Left forelimb (tissue), 1 donor: ENCODE measurements around the gene SERPINA4.

Source experiments
- DNase-seq: peaks from one replicate; pipeline ENCODE4 v3.0.0-alpha.2; 2018; ENCODE audit warnings: low spot score

The SERPINA4 gene

DNA sequence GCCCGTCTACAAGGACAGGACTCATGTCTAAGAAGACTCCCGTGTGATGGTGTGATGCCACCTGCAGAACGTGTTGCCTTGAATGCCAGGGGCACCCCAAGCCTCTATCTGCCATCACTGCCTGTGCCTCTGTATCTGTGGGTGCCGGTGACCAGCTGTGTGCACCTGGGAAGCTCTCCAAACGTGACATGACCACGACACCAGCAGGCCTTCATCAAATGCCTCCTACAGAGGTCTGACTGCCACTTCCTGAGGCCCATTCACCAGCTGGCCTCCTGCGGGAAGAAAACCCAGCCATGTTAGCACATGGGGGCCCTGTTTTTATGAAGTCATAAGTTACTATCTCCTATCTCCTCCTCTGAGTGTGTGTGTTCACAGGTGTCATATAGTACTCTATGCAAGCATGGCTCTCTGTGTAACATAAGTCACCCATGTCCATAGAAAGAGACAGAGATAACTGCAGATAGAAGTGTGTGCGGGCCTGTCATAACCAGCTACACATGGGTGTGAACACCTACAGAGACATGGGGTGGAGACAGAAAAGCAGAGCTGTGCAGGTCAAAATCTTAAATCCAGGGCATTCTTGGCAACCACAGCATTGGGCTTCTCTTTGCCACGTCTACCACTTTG, 18.3 kb upstream of the SERPINA4 start:
- no peak for DNase-seq

DNA sequence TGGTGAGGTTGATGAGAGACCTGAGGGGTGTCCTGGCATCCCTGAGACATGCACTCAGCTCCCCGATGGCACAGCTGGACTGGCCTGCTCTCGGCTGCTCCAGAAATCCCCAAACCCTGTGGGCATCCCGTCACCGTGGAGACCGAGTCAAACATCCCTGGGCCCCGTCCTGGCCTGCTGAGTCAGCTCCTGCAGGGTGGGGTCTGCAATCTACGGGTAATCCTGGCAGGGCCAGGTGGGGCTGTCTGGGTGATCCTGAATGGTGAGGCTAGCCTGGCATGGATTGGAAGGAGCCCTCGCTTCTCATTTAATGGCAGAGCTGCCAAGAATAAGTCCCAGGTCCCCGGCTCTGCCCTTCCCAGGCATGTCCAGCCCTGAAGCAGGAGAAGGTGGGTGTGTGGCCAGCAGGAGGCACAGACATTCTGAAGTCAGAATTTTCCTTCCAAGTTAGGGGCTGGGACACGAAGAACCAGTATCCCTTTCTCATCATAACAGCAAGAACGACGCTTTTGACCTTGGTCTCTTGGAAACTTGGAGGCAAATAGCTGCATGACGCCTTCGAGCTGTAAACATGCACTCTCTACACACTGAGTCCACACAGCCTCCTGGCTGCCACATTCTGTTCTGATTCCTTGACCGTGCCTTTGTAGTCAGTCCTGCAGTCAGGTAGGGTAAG, 17.7 kb upstream of the SERPINA4 start:
- DNase-seq: no peak

DNA sequence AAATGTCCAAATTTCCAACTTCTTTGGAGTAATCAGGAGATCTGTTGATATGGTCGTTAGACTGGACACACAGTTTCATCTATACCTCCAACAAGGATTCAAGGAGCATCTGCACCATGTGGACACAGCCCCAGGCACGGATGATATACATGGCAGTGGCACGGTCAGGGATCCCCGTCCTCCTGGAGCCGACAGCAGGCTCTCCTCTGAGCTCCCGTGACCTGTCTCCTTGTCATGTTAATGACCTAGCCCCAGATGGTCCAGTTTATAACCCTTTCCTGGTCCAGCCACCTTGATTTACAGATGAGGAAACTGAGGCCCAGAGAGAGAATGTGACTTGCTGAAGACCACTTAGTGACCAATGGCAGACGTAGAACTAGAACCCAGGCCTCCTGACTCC, 16.5 kb upstream of the SERPINA4 start:
- DNase-seq: no peak

DNA sequence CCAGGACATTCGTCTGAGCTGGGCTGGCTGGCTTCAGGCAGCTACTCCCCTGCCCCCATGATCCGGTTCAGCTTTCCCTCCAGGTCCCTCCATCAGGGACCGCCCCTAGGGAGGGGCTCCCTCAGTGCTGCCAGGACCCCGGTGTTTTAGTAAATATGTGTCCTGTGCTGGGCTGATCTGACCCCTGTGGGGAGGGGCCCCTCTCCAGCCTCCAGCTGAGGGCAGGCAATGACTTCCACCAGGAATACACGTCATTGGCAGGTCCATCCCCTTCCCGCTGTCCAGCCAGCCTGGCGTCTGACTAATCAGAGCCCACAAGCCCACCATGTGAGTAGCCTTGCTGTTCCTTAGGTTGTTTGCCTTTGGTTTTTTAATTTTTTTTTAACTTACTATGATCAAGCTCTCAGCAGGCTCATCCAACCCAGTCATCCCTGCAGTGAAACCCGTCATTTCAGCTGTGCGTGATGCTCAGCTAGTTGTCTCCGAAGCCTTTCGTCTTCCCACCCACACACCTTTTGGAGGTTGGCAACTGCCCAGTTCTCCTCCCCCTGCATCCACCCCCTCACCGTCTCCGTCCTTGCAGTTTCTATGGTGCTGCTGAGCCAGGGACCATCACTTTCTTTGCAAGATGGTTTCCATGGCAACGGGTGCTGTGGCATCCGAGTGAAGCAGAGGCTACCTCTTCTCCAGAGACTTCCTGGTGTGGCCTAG, 16.0 kb upstream of the SERPINA4 start:
- DNase-seq: no peak

DNA sequence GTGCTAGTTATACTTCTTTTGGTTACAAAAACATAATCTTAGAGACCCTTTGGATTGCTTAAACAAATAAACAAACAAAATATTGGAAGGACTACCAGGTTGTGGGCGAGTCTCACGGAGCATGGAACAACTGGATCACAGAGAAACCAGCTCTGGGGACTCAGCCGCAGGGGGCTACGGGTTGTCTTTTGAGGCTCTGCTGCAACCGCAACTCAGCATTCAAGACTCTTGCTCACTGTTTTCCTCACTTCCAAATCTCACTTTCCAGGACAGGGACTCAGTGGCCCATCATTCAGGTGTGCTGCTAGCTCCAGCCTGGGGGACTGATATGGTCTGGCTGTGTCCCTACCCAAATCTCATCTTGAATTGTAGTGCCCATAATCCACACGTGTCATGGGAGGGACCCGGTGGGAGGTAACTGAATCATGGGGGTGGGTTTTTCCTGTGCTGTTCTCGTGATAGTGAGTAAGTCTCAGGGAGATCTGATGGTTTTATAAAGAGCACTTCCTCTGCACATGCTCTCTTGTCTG, 14.0 kb upstream of the SERPINA4 start:
- DNase-seq: no peak

DNA sequence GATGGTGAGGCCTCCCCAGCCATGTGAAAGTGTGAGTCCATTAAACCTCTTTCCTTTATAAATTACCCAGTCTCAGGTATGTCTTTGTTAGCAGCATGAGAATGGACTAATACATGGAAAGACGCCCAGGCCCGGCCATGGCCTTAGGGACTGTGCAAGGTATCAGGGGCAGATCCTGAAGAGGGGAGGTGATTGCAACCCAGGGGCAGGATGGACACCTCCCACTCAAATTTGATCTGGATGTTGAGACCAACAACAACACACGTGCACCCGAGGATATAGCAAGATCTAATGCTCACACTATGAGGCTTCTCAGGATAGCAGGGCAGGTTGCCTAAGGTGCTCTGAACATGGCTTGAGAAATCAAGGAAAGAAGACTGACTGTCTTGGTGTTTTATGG, 13.5 kb upstream of the SERPINA4 start:
- no peak for DNase-seq

DNA sequence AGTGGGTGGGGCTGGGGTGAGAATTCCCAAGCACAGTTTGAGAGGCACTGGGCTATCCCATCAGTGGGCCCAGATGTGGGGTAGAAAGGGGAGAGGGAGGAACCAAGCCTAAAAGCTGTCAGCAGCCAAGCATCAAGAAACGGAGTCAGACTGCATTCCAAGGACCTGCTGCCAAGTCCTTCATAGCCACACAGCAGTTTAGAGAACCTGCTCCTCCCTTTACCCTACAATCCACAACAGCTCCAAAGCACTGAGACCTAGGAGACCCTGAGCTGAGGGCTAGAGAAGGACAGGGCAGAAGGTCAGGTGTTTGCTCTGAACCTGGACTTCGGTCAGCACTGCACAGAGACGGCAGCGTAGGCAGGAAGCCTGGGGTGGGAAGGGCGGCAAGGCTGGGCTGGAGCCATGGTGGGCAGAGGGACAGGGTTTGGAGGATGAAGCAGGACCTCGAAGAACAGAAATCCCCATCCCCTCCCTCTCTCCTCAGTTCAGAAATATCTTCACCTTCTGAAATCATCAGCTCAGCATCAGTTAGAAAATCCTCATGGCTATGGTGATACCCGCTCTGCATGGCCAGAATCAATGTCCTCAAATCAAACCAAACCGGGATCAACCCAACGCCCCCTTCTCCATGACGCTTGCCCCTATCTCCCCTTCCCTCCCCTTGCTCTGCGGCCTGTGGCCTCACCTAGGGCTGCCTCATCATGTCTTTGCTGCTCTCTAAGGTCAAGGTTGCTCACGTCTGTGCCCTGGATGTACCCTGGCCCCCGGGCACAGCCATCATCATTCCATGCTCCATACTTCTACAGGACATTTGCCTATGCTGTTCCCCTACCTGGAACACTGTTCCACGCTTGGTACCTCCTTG, 12.9 kb upstream of the SERPINA4 start:
- no peak for DNase-seq

DNA sequence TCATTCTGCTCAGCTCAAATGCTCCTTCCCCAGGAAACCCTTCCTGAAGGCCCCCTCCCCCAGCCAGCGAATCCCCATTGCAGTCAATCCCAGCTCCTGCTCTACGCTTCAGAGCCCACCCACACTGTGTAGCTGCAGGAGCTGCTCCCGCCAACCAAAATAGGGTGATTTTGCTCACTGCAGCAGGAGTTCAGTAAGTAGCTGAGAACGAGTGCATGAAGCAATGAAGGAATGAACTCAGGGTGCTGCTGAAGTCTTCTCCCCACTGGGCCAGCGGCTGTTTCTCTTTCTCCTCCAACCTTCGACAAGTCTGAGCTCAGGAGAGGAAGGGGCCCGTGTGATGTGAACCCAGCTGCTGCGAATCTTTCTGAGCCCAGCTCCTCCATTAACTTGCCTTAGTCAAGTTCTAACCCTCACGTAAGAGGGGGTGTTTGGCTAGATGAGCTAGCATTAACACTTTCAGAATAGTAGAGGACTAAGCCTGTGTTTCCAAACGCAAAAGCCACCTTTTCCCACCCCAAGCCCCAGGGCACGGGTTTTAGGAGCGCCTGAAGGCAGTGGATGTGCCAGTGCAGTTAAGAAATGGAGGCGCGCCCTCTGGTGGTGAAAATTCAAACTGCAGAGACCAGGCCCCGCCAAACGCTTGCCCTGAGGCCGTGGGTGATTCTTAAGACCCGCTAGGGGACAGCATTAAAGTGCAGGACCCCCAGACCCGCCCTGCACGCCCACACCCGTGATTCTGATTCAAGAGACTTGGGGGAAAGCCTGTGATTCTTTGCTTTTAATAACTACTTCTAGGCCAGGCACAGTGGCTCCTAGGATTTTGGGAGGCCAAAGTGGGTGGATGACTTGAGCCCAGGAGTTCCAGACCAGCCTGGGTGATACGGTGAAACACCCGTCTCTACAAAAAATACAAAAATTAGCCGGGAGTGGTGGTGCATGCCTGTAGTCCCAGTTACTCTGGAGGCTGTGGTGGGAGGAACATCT, 11.9 kb upstream of the SERPINA4 start:
- DNase-seq: no peak

DNA sequence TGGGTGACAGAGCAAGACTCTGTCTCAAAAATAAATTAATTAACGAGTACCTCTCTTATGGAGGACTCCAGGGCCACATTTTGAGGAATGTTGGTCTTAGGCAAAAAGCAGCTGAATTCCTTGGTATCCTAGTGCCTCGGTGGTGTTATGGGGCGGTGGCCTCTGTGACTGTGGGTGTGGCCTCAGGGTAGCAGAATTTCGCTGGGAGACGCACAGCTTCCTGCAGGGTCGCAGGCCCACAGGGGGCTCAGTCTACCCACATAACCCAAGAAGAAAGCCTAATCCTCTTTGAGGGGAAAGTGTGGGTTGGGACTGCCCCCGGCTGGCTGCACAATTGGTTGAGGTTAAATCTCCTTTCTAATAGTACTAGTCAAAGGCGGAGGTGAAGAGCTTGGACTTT, 11.2 kb upstream of the SERPINA4 start:
- no peak for DNase-seq

DNA sequence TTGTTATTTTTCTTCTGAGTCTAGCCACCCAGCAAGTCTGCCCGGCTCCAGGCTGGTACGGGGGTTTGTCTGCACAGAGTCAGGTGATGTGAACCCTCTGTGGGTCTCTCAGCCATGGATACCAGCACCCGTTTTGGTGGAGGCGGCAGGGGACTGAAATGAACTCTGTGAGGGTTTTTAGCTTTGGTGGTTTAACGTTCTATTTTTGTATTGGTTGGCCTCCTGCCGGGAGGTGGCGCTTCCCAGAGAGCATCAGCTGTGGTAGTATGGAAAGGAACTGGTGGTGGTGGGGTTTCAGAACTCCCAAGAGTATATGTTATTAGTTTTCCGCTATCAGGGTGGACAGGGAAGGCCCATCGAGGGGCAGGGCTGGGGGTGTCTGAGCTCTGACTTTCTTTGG, 5.3 kb upstream of the SERPINA4 start:
- DNase-seq: no peak

DNA sequence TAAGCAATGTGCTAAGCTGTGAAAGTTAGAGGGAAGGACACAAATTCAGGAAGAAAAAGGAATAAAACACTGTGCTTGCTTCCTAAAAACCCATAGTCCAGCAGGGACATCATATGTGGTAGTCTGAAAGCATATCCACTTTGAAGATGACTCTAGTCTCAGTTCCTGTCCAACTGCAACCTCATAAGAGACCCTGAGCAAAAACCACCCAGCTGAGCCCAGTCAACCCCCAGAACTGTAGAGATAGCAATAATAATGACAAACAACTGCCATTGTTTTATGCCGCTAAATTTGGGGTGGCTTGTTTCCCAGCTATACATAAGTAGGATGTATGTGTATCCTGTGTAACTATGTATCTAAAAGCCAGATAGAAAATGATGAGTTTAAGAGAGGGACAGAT, 3.9 kb upstream of the SERPINA4 start:
- no peak for DNase-seq

DNA sequence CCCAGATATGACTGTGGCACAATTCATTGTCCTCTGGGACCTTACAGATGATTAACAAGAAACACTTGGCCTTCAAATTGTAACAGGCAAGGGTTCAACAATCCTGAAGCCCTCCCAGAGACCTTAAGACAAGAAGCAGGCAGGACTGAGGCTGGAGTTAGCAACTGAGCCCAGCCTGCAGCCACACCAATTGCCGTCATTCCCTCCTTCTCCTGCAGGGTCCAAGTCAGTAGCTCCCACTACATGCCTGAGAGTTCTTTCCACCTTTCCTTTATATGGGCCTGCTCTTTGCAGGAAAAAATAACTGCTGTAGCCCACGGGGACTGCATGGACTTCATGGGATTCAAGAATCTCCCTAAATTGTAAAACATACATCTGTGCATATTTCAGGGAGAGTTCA, 2.4 kb upstream of the SERPINA4 start:
- DNase-seq: no peak

DNA sequence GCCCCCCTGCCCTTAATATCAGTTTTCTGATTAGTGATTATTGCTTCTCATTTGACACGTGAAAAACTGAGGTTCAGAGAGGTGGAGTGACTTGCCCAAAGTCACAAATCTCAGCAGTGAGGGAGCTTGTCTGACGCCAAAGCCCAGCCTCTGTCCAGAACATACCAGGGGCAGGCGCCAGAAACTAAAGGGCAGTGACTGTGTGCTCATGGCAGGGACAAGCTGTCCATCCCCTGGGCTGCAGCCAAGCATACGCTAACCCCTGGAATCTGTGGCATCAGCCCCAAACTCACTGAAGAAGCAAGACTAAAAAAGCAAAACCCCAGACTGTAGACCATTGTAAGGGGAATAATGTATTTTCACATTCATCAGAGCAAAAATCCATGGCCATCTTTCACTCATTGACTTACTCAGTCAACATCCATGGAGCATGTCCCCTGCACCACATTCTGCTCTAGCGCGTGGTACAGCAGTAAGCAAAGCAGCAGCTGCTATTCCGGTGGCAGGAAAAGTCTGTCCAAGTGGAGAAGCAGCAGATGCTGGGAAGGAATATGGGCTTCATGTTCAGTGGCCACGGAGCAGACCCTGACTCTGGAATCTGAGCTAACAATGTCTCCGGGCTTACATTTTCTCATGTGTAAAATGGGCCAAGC, 1.5 kb upstream of the SERPINA4 start:
- DNase-seq: no peak

DNA sequence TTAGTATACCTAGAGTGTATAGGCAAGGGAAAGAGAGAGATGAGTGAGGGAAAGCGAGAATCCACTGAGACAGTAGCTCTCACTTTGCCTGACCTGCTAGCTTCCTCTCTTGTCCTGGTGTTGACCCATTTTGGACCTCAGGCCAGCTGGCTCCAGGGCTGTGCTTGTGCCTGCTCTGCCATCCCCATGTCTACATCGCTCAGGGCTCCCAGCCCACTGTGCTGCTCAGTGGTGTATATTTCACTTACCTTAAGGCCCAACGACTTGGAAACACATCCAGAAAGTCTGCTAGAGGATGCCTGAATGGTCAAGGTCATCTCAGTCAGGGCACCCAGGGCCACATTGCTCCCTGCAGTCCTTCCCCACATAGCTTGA, 964 bp upstream of the SERPINA4 start:
- no peak for DNase-seq

DNA sequence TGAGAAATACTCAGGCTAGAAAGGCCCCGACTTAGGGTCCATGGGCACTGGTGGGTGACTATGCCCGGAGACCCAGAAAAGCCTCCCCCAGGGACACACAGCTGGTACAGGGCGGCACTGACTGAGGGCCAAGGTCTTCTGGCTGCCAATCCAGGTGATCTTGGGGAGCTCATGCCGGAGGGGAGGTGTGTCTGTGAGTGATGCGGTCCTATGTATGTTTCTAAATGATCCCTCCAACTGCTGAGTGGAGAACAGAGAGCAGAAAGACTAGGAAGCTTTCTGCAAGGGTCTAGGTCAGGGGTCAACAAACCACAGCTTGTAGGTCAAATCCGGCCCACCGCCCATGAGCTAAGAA, 391 bp downstream of the SERPINA4 start:
- DNase-seq: no peak

DNA sequence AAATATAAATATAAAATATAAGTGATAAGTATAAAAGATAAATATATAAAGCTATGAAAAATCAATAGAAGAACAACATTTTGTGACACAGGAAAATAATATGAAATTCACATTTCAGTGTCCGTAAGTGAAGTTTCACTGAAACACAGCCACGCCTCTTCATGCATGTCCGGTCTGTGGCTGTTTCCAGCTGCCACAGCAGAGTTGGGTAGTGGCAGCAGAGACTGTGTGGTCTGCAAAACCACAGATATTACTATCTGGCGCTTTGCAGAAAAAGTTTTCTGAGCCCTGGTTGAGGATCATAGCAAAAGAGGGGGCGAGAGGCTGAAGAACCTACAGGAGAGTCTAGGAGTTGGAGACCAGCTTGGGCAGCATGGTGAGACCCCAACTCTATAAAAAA, 780 bp downstream of the SERPINA4 start:
- DNase-seq: no peak

DNA sequence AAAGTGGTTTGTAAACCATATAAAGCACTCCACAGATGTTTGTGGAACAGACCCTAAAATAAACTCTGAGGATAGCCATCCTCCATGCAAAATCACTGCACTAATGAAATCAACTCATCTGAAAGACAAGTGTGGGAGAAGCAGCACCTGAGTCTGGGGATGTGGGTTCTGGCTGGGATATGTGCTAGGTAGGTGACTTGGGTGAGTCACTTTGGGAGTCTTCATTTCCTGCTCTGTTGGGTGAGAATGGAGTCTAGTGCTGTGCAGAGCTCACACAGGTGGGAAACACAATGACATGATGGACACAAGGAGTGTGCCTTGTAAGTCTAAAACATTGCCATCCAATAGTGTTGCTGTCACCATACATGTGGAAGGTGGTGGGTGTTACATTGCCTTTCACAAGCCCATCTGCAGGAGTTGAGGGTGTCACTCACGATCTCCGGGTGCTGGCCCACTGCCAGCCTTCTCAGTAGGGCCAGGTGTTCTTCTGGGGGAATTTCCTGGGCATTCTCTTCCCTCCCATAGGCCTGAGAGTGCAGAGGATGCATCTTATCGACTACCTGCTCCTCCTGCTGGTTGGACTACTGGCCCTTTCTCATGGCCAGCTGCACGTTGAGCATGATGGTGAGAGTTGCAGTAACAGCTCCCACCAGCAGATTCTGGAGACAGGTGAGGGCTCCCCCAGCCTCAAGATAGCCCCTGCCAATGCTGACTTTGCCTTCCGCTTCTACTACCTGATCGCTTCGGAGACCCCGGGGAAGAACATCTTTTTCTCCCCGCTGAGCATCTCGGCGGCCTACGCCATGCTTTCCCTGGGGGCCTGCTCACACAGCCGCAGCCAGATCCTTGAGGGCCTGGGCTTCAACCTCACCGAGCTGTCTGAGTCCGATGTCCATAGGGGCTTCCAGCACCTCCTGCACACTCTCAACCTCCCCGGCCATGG, 2.0 kb downstream of the SERPINA4 start:
- no peak for DNase-seq

DNA sequence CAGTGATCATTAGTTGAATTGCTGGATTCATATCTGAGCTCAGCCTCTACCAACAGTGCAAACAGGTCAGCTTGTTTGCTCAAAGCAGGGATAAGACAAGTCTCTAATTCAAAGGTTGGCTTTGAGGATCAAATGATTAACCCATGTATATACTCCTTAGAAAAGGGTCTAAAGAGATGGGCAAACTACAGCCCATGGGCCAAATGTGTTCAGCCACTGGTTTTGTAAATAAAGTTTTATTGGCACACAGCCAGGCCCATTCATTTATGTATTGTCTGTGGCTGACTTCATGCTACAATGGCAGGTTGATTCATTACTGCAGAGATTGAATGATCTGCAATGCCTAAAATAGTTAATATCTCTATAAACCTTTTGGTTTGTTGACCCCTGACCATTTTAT, 3.1 kb downstream of the SERPINA4 start:
- no peak for DNase-seq

DNA sequence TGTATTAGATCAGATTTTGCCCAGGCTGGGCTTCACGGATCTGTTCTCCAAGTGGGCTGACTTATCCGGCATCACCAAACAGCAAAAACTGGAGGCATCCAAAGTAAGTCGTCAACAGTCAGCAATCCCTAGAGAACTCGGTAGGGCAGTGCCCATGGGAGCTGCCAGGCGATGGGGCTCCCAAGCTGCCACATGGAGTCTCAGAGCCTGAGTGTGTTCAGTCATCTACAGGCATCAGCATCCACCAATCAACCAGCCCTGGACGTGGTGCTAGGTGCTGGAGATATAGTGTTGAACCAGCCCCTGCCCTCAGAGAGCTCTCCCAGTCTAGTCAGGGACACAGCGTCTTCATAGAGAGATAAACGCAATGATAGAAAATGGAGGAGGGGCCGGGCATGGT, 6.9 kb downstream of the SERPINA4 start:
- DNase-seq: peak; percentile 28
